K562 (cell line): ENCODE measurements around the gene FAM98C. TPM values are rescaled to one million over a fixed set of nuclear protein-coding genes. Genes with fewer than 3 reads are reported as not detected.
A peak's percentile ranks its signal among the peaks of the same experiment; 100 is the strongest.

ENCODE experiments used
- ATAC-seq: fragments of 200-7000 bp; cut with Tn5 transposase; 3 replicates; pipeline ENCODE4 v1.9.1; 2020; ENCODE audit warnings: moderate library complexity
- BruUV-seq: library from RNA; stranded (reverse); fragments of 400-500 nt; replicated peaks from 2 replicates; lab custom pipeline; 2021; lab: Mats Ljungman, UMichigan
- CTCF ChIA-PET: fragments of 300-600 bp; formaldehyde crosslinking; extraction: SDS; loops from one replicate; lab custom pipeline; 2021; ENCODE audit warnings: low intra/inter-chr PET ratio; lab: Yijun Ruan, JAX
- POLR2A ChIA-PET: fragments of 300-600, 350-650 bp; sonication (Branson Sonifier 250); formaldehyde crosslinking; extraction: SDS; loops from one replicate; lab custom pipeline; 2021; ENCODE audit warnings: antibody characterized with exemption, inconsistent platforms; lab: Yijun Ruan, JAX
- DNase-seq, 4 experiments: peaks; one replicate each; pipeline versions ENCODE4 v3.0.0 to v3.0.0-alpha.2; 2011 to 2018; ENCODE audit warnings: low spot score in 3 of 4, mixed read lengths in 3 of 4; ENCODE audit errors: extremely low read depth in 1 of 4
- FAIRE-seq: peaks from 2 replicates; lab custom pipeline; 2011; peaks lifted over from hg19 to GRCh38; lab: Jason Lieb, UNC
- H2AFZ ChIP-seq: 2 replicates; pipeline ENCODE4 v1.6.0; 2011; ENCODE audit warnings: low read depth, low read length, control low read depth, inconsistent platforms
- H3K27ac ChIP-seq: fragments of 200-600 bp; 3 replicates; pipeline ENCODE4 v1.8.0; 2011; ENCODE audit warnings: low read depth, mild to moderate bottlenecking, control low read depth, inconsistent platforms, low read length, moderate library complexity, mixed read lengths; ENCODE audit errors: extremely low read depth
- H3K27me3 ChIP-seq, 2 experiments: fragments of 300-600 bp in 1 of 2; 2 replicates in 1 of 2; 3 replicates in 1 of 2; pipeline versions ENCODE4 v1.6.0 to v1.8.0; 2011; ENCODE audit warnings: inconsistent platforms in 2 of 2, low read length in 2 of 2, mild to moderate bottlenecking in 1 of 2, mixed read lengths in 1 of 2, moderate library complexity in 1 of 2; ENCODE audit not compliant: control insufficient read depth in 2 of 2, insufficient read depth in 2 of 2
- H3K36me3 ChIP-seq: fragments of 300-600 bp; 3 replicates; pipeline ENCODE4 v1.8.0; 2011; ENCODE audit warnings: mild to moderate bottlenecking, low read length, inconsistent platforms; ENCODE audit not compliant: control insufficient read depth, insufficient read depth
- H3K4me1 ChIP-seq, 2 experiments: fragments of 200-600 bp in 1 of 2; replicated peaks in 1 of 2; 2 replicates in 1 of 2; 3 replicates in 1 of 2; pipeline versions ENCODE4 v1.5.1 to v1.8.0; 2011; ENCODE audit warnings: inconsistent platforms in 2 of 2, low read length in 2 of 2, mild to moderate bottlenecking in 1 of 2, mixed read lengths in 1 of 2, moderate library complexity in 1 of 2; ENCODE audit not compliant: control insufficient read depth in 2 of 2, insufficient read depth in 2 of 2
- H3K4me2 ChIP-seq: 2 replicates; pipeline ENCODE4 v1.6.1; 2011; ENCODE audit warnings: low read length, control low read depth, inconsistent platforms, mixed read lengths; ENCODE audit not compliant: insufficient read depth
- H3K4me3 ChIP-seq: fragments of 200-600 bp; sonication (generic), shearing (Covaris generic); 2 replicates; pipeline ENCODE4 v1.5.1; 2016; ENCODE audit warnings: control low read depth, inconsistent platforms
- H3K79me2 ChIP-seq: fragments of 200-600 bp; 3 replicates; pipeline ENCODE4 v1.8.0; 2011; ENCODE audit warnings: low read length, inconsistent platforms; ENCODE audit not compliant: control insufficient read depth, insufficient read depth
- H3K9ac ChIP-seq, 2 experiments: 2 replicates each; pipeline versions ENCODE4 v1.6.0 to v1.6.1; 2011; ENCODE audit warnings: low read depth in 2 of 2, low read length in 2 of 2, control low read depth in 1 of 2, inconsistent platforms in 1 of 2, mild to moderate bottlenecking in 1 of 2, mixed read lengths in 1 of 2; ENCODE audit not compliant: insufficient read depth in 1 of 2
- H3K9me1 ChIP-seq: one replicate; pipeline ENCODE4 v1.6.0; 2011; ENCODE audit warnings: inconsistent platforms, mild to moderate bottlenecking, low read length, moderate library complexity; ENCODE audit not compliant: control insufficient read depth, insufficient read depth
- H3K9me3 ChIP-seq: replicated peaks from 2 replicates; pipeline ENCODE4 v1.5.1; 2011; ENCODE audit warnings: low read depth, low read length, inconsistent platforms; ENCODE audit not compliant: control insufficient read depth, insufficient read depth
- H4K20me1 ChIP-seq: replicated peaks from 2 replicates; pipeline ENCODE4 v1.6.1; 2011; ENCODE audit warnings: low read length, inconsistent platforms, mixed read lengths; ENCODE audit not compliant: control insufficient read depth, insufficient read depth
- BCOR ChIP-seq: fragments of 450-650 bp; IDR thresholded peaks from 2 replicates; pipeline ENCODE4 v1.6.1; 2016
- CC2D1A ChIP-seq: fragments of 450-650 bp; IDR thresholded peaks from 2 replicates; pipeline ENCODE4 v1.6.1; 2017; ENCODE audit warnings: mild to moderate bottlenecking
- ELF4 ChIP-seq: fragments of 450-650 bp; formaldehyde crosslinking; IDR thresholded peaks from 2 replicates; pipeline ENCODE4 v1.4.0; 2022; ENCODE audit warnings: missing genetic modification characterization
- GATAD2A ChIP-seq: fragments of 450-650 bp; IDR thresholded peaks from 2 replicates; pipeline ENCODE4 v1.6.1; 2017
- HDAC8 ChIP-seq: fragments of 450-650 bp; IDR thresholded peaks from 2 replicates; pipeline ENCODE4 v1.6.1; 2016; ENCODE audit warnings: mild to moderate bottlenecking, missing genetic modification characterization, moderate library complexity, missing compliant biosample characterization
- HNRNPUL1 ChIP-seq: fragments of 200-400 bp; formaldehyde crosslinking; IDR thresholded peaks from 2 replicates; pipeline ENCODE4 v1.6.1; 2017; ENCODE audit warnings: low read length
- MBD2 ChIP-seq: sonication (generic); IDR thresholded peaks from 2 replicates; pipeline ENCODE4 v1.6.1; 2016; ENCODE audit warnings: low read depth, borderline replicate concordance
- MCM3 ChIP-seq: fragments of 450-650 bp; IDR thresholded peaks from 2 replicates; pipeline ENCODE4 v1.6.1; 2016
- NFE2L1 ChIP-seq: fragments of 450-650 bp; IDR thresholded peaks from 2 replicates; pipeline ENCODE4 v1.6.1; 2016; ENCODE audit warnings: missing genetic modification characterization, low read depth, mild to moderate bottlenecking, missing compliant biosample characterization, moderate library complexity, borderline replicate concordance
- SMARCA4 ChIP-seq: fragments of 450-650 bp; IDR thresholded peaks from 2 replicates; pipeline ENCODE4 v1.6.1; 2016
- TCF7 ChIP-seq: sonication (generic); IDR thresholded peaks from 2 replicates; pipeline ENCODE4 v1.6.1; 2016; ENCODE audit warnings: antibody characterized with exemption, borderline replicate concordance
- ZBED1 ChIP-seq: IDR thresholded peaks from 2 replicates; pipeline ENCODE4 v1.6.1; 2014
- ZNF23 ChIP-seq: fragments of 250-450 bp; sonication (Bioruptor Pico); IDR thresholded peaks from 2 replicates; pipeline ENCODE4 v1.4.0; 2020; ENCODE audit warnings: mild to moderate bottlenecking
- ZNF561 ChIP-seq: fragments of 450-650 bp; formaldehyde crosslinking; conservative IDR thresholded peaks from 2 replicates; pipeline ENCODE4 v1.4.0; 2020; ENCODE audit warnings: mild to moderate bottlenecking, moderate library complexity
- ZNF586 ChIP-seq: fragments of 450-650 bp; formaldehyde crosslinking; conservative IDR thresholded peaks from 2 replicates; pipeline ENCODE4 v1.4.0; 2020; ENCODE audit warnings: mild to moderate bottlenecking, moderate library complexity
- ZNF589 ChIP-seq: fragments of 200-800 bp; sonication (Bioruptor generic); IDR thresholded peaks from 2 replicates; pipeline ENCODE4 v1.6.1; 2016; ENCODE audit warnings: low read depth, missing genetic modification characterization, missing compliant biosample characterization
- ZZZ3 ChIP-seq: fragments of 450-650 bp; IDR thresholded peaks from 2 replicates; pipeline ENCODE4 v1.6.1; 2016; ENCODE audit warnings: antibody characterized with exemption, mild to moderate bottlenecking, moderate library complexity
- WGBS: fragments of 100-300 bp; shearing (Covaris generic); methylation state at CpG from one replicate; pipeline ENCODE4 v1.1.6; 2016; ENCODE audit warnings: low coverage, mixed read lengths; ENCODE audit not compliant: insufficient coverage; ENCODE audit errors: missing lambda C conversion rate; 5-methylcytosine and 5-hydroxymethylcytosine counted together
- in situ Hi-C: fragments of 300-500 bp; cut with MboI; formaldehyde crosslinking; loops from 4 replicates; pipeline ENCODE4 v1.15.0; 2018; ENCODE audit warnings: inconsistent platforms, mixed read lengths
- intact Hi-C: fragments of 100-400 bp; cut with micrococcal nuclease; formaldehyde crosslinking; loops from 2 replicates; pipeline ENCODE4 v1.14.2; 2022
- polyA plus RNA-seq, 8 experiments: library from polyadenylated mRNA; depleted of rRNA in 4 of 8; stranded (reverse) in 5 of 8; unstranded in 3 of 8; fragments of >200 nt; fragmentation: Nextera tagmentation in 2 of 8; fragmentation: Illumina TruSeq in 1 of 8; extraction: Ambion mirVana in 2 of 8; extraction: Trizol in 1 of 8; gene quantifications; 2 replicates each; pipeline versions ENCODE4 v1.2.1 to v1.2.3, GENCODE V29; 2011 to 2014; ENCODE audit warnings: inconsistent platforms in 1 of 8, missing spikeins in 1 of 8
- total RNA-seq, 7 experiments: library from RNA; depleted of rRNA in 6 of 7; stranded (reverse); fragments of >200 nt in 6 of 7; fragmentation: Illumina TruSeq in 2 of 7; extraction: Trizol in 2 of 7; gene quantifications; 2 replicates each; pipeline versions ENCODE4 v1.2.1 to v1.2.3, GENCODE V29; 2011 to 2021; ENCODE audit warnings: low replicate concordance in 1 of 7
- TF ChIP-seq, protein P1 (sequence below): sonication (generic); formaldehyde crosslinking; IDR thresholded peaks from 2 replicates; pipeline ENCODE4 v1.8.0; 2022; ENCODE audit warnings: mild to moderate bottlenecking, missing genetic modification reagents
- TF ChIP-seq, protein P2 (sequence below): fragments of 150-350 bp; conservative IDR thresholded peaks from 2 replicates; pipeline ENCODE4 v1.6.1; 2014; ENCODE audit warnings: low read length

FAM98C gene
- total and polyA plus RNA-seq, 9 of the 15 experiments (the other 6 are each of a cell fraction or from before 2014, with no cell fraction given): 1.7 to 43.8 (median 13.7) TPM

DNA sequence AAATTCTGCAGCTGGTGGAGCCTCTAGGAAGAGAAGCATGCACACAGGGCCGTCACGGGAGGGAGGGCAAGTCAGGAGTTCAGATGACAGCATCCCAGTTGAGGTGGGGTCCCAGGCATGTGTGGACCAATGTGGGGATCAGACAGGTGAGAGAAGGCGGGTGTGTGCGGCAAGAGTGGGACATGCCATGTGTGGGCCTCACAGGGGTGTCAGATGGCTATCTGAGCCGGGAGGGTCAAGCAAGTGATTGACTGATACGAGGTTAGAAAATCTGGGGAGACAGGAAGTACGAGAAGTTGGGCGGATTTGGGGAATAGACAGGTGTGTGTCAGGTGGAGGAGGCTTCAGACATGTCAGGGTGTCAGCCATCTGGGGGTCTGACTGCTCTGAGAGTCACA is 14.3 kb downstream of the FAM98C start (continued):
- TF ChIP-seq ZNF561 (CRISPR knock-in tag): no peak
- no peak for TF ChIP-seq ZNF23
- no peak for TF ChIP-seq GATAD2A
- TF ChIP-seq, all 486 proteins: peak for 2

DNA sequence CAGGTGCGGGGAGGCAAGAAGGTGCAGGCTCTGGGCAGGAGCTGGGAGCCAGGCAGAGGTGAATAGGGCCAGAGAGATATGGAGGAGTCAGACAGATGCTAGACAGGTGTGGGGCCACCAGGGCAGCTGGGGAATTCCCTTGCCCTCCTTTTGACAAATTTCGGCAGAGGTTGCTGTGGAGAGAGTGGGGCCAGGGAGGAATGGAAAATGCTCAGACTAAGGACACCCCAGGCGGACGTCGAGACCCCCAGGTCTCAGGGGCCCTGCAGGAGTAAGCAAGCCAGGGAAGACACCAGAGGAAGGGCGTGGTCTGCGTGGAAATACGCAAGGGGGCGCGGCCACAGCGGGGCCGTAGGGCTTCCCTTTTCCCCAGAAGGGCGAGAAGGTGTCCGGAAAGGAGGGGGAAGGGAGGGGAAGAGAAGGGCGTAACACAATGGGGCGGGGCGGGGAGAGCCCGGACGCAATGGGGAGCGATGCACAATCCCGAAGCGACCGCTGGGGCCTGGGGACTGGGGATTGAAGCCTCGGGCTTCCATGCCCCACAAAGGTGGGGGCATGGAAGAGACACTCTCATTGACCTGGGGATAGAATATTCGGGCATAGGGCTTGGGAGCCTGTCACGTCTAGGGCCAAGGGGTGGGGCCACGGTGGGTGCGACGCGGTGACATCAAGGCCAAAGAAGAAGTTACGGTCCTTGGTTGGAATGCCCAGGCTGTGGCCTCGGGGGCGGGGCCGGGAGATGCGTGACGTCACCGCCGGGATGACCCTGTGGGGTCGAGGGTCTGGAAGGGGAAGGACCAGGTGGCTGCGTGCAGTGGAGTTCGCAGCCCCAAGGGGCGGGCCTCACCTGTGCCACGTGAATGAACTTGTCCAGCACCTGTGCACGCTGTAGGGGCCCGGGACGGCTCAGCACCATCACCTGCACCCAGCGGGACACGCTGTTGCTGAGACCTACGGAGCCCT is 14.9 kb downstream of the FAM98C start:
- FAIRE-seq: peak; percentile 76
- Histone ChIP-seq H3K4me2 (peak overlapping the region; percentile 69), H3K9me1 (no peaks in the 10 kb centered on the region), H3K4me3 (peak overlapping the region; percentile 37), H3K9me3 (no peaks in the 10 kb centered on the region), H2AFZ (peak overlapping the region; percentile 82), H3K27me3 (no peaks in the 10 kb centered on the region), H3K36me3 (no peaks in the 10 kb centered on the region), H3K4me1 (peaks cover 31 to 52% of the 10 kb centered on the region in 2 experiments), H3K79me2 (no peaks in the 10 kb centered on the region), H3K27ac (peak overlapping the region; percentile 36; the same call in 2 of the 3 replicates), H3K9ac (peak overlapping the region; percentile 32 to 87; a peak in 3 of 4 replicates), H4K20me1 (no peaks in the 10 kb centered on the region)
- peak; percentile 86 to 93 (median 92) for DNase-seq
- ChIA-PET CTCF (no interaction called here), POLR2A (interaction anchor here (0.6 kb wide), 1 partner anchor 13 kb away, joined by 3 read pairs; no protein-coding TSS in a partner anchor)
- BruUV-seq: no TSS peak
- in situ Hi-C loops: no loop called here
- WGBS: 10% methylated on average over 36 of the region's 49 CpGs
- intact Hi-C loops: no loop called here
- peak; percentile 89 for ATAC-seq
- 0 out of 2 replicates have a peak, but pooled peaks have one; percentile 33 for TF ChIP-seq SMARCA4
- no peak for TF ChIP-seq ZNF586 (CRISPR knock-in tag)
- TF ChIP-seq BCOR: no peak
- TF ChIP-seq ZZZ3: no peak
- TF ChIP-seq ZNF589: 0 out of 2 replicates have a peak, but pooled peaks have one; percentile 37
- no peak for TF ChIP-seq HDAC8 (tag)
- TF ChIP-seq HNRNPUL1: no peak
- no peak for TF ChIP-seq TCF7
- peak; percentile 93 for TF ChIP-seq CC2D1A
- TF ChIP-seq, protein P1, sequence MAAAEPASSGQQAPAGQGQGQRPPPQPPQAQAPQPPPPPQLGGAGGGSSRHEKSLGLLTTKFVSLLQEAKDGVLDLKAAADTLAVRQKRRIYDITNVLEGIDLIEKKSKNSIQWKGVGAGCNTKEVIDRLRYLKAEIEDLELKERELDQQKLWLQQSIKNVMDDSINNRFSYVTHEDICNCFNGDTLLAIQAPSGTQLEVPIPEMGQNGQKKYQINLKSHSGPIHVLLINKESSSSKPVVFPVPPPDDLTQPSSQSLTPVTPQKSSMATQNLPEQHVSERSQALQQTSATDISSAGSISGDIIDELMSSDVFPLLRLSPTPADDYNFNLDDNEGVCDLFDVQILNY: no peak
- no peak for TF ChIP-seq NFE2L1 (tag)
- no peak for TF ChIP-seq MCM3
- TF ChIP-seq, protein P2, sequence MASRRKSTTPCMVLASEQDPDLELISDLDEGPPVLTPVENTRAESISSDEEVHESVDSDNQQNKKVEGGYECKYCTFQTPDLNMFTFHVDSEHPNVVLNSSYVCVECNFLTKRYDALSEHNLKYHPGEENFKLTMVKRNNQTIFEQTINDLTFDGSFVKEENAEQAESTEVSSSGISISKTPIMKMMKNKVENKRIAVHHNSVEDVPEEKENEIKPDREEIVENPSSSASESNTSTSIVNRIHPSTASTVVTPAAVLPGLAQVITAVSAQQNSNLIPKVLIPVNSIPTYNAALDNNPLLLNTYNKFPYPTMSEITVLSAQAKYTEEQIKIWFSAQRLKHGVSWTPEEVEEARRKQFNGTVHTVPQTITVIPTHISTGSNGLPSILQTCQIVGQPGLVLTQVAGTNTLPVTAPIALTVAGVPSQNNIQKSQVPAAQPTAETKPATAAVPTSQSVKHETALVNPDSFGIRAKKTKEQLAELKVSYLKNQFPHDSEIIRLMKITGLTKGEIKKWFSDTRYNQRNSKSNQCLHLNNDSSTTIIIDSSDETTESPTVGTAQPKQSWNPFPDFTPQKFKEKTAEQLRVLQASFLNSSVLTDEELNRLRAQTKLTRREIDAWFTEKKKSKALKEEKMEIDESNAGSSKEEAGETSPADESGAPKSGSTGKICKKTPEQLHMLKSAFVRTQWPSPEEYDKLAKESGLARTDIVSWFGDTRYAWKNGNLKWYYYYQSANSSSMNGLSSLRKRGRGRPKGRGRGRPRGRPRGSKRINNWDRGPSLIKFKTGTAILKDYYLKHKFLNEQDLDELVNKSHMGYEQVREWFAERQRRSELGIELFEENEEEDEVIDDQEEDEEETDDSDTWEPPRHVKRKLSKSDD: no peak
- TF ChIP-seq ZBED1: 0 out of 2 replicates have a peak, but pooled peaks have one; percentile 29
- 0 out of 2 replicates have a peak, but pooled peaks have one; percentile 14 for TF ChIP-seq ELF4 (CRISPR knock-in tag)
- TF ChIP-seq MBD2: no peak
